WTC11 (cell line): ENCODE measurements around the gene NEK2. TPM values are rescaled to one million over a fixed set of nuclear protein-coding genes. Genes with fewer than 3 reads are reported as not detected.

Experiments
- ATAC-seq: fragments of 200-7000 bp; cut with Tn5 transposase; 2 replicates; pipeline ENCODE4 v1.10.0; 2021; ENCODE audit warnings: mild to moderate bottlenecking, moderate library complexity
- CTCF ChIA-PET: fragments of 300-600 bp; sonication (Branson Sonifier 250); formaldehyde crosslinking; loops from one replicate; lab custom pipeline; 2021; ENCODE audit warnings: antibody characterized with exemption; lab: Charles Lee
- POLR2A ChIA-PET: fragments of 350-600 bp; sonication (Branson Sonifier 250); formaldehyde crosslinking; loops from one replicate; lab custom pipeline; 2021; ENCODE audit warnings: antibody characterized with exemption; lab: Charles Lee
- DNase-seq: peaks from one replicate; pipeline ENCODE4 v3.0.0; 2021; ENCODE audit warnings: low spot score
- H3K27ac Mint-ChIP-seq: 2 replicates; pipeline ENCODE4 v1.8.0; 2021; ENCODE audit warnings: mixed read lengths
- H3K27me3 Mint-ChIP-seq: 2 replicates; pipeline ENCODE4 v1.8.0; 2021; ENCODE audit warnings: low read depth, mild to moderate bottlenecking, moderate library complexity, mixed read lengths
- H3K36me3 Mint-ChIP-seq: 2 replicates; pipeline ENCODE4 v1.8.0; 2021; ENCODE audit warnings: mixed read lengths
- H3K4me1 Mint-ChIP-seq: 2 replicates; pipeline ENCODE4 v1.8.0; 2022; ENCODE audit warnings: mixed read lengths
- H3K4me3 Mint-ChIP-seq: 2 replicates; pipeline ENCODE4 v1.8.0; 2021; ENCODE audit warnings: mild to moderate bottlenecking, moderate library complexity, mixed read lengths
- H3K9me3 Mint-ChIP-seq: 2 replicates; pipeline ENCODE4 v1.8.0; 2021; ENCODE audit warnings: mixed read lengths
- ATF1 ChIP-seq: sonication (generic); formaldehyde crosslinking; IDR thresholded peaks from 2 replicates; pipeline ENCODE4 v1.8.1; 2023; ENCODE audit warnings: mild to moderate bottlenecking, moderate library complexity, missing genetic modification reagents
- ELF4 ChIP-seq: sonication (generic); formaldehyde crosslinking; IDR thresholded peaks from 2 replicates; pipeline ENCODE4 v1.8.1; 2022; ENCODE audit warnings: low read depth, mild to moderate bottlenecking, moderate library complexity, missing genetic modification reagents
- NR1H2 ChIP-seq: sonication (generic); formaldehyde crosslinking; IDR thresholded peaks from 2 replicates; pipeline ENCODE4 v1.9.0; 2021; ENCODE audit warnings: mild to moderate bottlenecking, moderate library complexity, missing genetic modification reagents
- NR2C2 ChIP-seq: sonication (generic); formaldehyde crosslinking; IDR thresholded peaks from 2 replicates; pipeline ENCODE4 v1.8.0; 2022; ENCODE audit warnings: mild to moderate bottlenecking, missing genetic modification reagents
- ZNF138 ChIP-seq: sonication (generic); formaldehyde crosslinking; conservative IDR thresholded peaks from 2 replicates; pipeline ENCODE4 v1.8.1; 2022; ENCODE audit warnings: mild to moderate bottlenecking, moderate library complexity, missing genetic modification reagents
- total RNA-seq: library from RNA; stranded (reverse); gene quantifications from 3 replicates; pipeline ENCODE4 v1.2.3, GENCODE V29; 2021
- TF ChIP-seq, protein P1 (sequence below): fragments of 250-450 bp; sonication (Bioruptor Pico); conservative IDR thresholded peaks from 2 replicates; pipeline ENCODE4 v1.9.0; 2021; ENCODE audit warnings: mild to moderate bottlenecking
- TF ChIP-seq, protein P2 (sequence below): sonication (generic); formaldehyde crosslinking; IDR thresholded peaks from 2 replicates; pipeline ENCODE4 v1.8.1; 2023; ENCODE audit warnings: mild to moderate bottlenecking, missing genetic modification reagents
- TF ChIP-seq, protein P3 (sequence below): sonication (generic); formaldehyde crosslinking; IDR thresholded peaks from 2 replicates; pipeline ENCODE4 v1.8.0; 2022; ENCODE audit warnings: mild to moderate bottlenecking, missing genetic modification reagents
- TF ChIP-seq, protein P4 (sequence below): sonication (generic); formaldehyde crosslinking; IDR thresholded peaks from 2 replicates; pipeline ENCODE4 v1.8.0; 2022; ENCODE audit warnings: mild to moderate bottlenecking, missing genetic modification reagents
- TF ChIP-seq, protein P5 (sequence below): fragments of 250-450 bp; sonication (Bioruptor Pico); IDR thresholded peaks from 2 replicates; pipeline ENCODE4 v1.9.0; 2021; ENCODE audit warnings: mild to moderate bottlenecking
- TF ChIP-seq, protein P6 (sequence below): sonication (generic); formaldehyde crosslinking; IDR thresholded peaks from 2 replicates; pipeline ENCODE4 v1.8.0; 2023; ENCODE audit warnings: missing genetic modification reagents, mild to moderate bottlenecking, borderline replicate concordance
- TF ChIP-seq, protein P7 (sequence below): sonication (generic); formaldehyde crosslinking; IDR thresholded peaks from 2 replicates; pipeline ENCODE4 v1.8.0; 2023; ENCODE audit warnings: mild to moderate bottlenecking, missing genetic modification reagents

NEK2 gene
- total RNA-seq, 1 experiment from 2014 or later = 23.5 TPM

DNA sequence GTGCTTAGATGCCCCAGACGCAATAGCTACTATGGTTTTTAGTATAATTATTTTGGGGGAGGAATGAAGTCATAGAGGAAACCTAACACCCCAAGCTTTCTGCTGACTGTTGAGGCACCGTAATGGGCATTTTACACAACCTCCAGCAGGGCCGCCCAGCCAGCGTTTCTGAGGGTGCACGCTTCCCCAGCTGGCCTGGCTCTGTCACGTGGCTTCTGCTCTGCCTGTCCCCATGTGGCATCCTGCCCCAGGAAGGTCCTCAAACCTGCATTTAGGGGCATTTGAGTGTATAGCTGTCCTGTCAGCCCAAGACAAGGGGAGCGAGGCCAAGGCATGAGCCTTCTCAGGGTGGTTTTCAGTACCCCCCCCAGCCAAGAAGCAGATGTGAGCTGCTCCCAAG lies 10.4 kb upstream of the NEK2 start:
- no peaks in the 10 kb centered on the region for H3K9me3 Mint-ChIP-seq
- no peak for DNase-seq
- TF ChIP-seq, protein P1, sequence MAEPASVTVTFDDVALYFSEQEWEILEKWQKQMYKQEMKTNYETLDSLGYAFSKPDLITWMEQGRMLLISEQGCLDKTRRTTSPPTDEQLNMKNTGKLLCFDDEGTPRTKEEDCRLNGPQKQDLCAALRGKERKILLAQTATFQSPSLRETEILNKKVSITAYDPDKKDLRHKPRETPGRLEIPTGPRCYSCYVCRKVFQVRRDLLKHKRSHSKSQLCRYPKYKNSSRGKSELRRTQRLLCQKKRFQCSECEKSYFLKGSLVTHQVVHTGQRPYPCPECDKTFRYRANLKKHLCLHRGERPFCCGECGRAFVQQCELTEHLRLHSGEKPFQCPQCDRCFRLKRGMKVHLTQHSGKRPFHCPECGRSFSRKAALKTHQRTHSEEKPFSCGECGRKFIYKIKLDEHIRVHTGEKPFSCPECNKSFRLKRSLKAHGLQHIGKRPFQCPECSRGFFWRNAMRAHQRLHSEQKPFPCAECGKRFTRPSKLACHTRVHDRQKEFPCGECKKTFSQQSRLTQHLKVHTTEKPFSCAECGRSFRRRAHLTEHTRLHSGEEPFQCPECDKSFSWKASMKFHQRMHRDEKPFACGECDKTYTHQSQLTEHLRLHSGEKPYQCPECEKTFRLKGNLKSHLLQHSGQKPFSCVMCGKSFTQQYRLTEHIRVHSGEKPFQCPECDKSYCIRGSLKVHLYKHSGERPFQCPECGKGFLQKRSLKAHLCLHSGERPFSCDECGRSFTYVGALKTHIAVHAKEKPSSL (CRISPR knock-in tag) = no peak
- no peak for TF ChIP-seq ATF1 (CRISPR knock-in tag)
- TF ChIP-seq, all 79 proteins: peak for 0
- no peak for ATAC-seq
- no peaks in the 10 kb centered on the region for H3K27me3 Mint-ChIP-seq
- no peaks in the 10 kb centered on the region for H3K36me3 Mint-ChIP-seq
- no peak overlapping the region for H3K4me3 Mint-ChIP-seq
- POLR2A ChIA-PET = no interaction called here
- no peak overlapping the region for H3K27ac Mint-ChIP-seq
- H3K4me1 Mint-ChIP-seq = peaks cover 4% of the 10 kb centered on the region
- CTCF ChIA-PET = interaction anchor here (1.5 to 3.2 kb wide), 3 partner anchors 13 to 350 kb away, joined by 4 to 27 read pairs (median 10); partner anchors contain the start of genes DTL and INTS7

DNA sequence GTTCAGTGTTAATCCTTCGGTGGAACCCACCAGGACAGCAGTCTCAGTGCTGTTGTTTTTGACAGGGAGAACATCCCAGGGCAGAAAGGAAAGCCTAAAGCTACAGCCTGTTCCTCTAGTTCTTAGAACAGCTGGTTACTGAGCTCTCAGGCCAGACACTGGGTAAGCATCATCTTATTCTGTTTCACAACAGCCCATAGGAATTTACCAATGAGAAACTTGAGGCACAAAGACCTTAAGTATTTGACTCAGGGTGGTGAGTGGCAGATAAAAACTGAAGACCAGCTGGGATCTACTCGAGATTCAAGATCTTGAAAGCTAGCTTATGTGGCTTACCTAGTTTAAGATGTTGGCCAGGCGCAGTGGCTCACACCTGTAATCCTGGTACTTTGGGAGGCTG lies 9.4 kb upstream of the NEK2 start:
- no peak for DNase-seq
- CTCF ChIA-PET = interaction anchor here (1.0 to 3.2 kb wide), 5 partner anchors 14 to 771 kb away, joined by 3 to 27 read pairs (median 4); partner anchors contain the start of genes DTL and INTS7
- TF ChIP-seq, protein P2, sequence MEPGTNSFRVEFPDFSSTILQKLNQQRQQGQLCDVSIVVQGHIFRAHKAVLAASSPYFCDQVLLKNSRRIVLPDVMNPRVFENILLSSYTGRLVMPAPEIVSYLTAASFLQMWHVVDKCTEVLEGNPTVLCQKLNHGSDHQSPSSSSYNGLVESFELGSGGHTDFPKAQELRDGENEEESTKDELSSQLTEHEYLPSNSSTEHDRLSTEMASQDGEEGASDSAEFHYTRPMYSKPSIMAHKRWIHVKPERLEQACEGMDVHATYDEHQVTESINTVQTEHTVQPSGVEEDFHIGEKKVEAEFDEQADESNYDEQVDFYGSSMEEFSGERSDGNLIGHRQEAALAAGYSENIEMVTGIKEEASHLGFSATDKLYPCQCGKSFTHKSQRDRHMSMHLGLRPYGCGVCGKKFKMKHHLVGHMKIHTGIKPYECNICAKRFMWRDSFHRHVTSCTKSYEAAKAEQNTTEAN (CRISPR knock-in tag) = no peak
- TF ChIP-seq, protein P3, sequence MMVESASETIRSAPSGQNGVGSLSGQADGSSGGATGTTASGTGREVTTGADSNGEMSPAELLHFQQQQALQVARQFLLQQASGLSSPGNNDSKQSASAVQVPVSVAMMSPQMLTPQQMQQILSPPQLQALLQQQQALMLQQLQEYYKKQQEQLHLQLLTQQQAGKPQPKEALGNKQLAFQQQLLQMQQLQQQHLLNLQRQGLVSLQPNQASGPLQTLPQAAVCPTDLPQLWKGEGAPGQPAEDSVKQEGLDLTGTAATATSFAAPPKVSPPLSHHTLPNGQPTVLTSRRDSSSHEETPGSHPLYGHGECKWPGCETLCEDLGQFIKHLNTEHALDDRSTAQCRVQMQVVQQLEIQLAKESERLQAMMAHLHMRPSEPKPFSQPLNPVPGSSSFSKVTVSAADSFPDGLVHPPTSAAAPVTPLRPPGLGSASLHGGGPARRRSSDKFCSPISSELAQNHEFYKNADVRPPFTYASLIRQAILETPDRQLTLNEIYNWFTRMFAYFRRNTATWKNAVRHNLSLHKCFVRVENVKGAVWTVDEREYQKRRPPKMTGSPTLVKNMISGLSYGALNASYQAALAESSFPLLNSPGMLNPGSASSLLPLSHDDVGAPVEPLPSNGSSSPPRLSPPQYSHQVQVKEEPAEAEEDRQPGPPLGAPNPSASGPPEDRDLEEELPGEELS = no peak
- TF ChIP-seq, protein P4, sequence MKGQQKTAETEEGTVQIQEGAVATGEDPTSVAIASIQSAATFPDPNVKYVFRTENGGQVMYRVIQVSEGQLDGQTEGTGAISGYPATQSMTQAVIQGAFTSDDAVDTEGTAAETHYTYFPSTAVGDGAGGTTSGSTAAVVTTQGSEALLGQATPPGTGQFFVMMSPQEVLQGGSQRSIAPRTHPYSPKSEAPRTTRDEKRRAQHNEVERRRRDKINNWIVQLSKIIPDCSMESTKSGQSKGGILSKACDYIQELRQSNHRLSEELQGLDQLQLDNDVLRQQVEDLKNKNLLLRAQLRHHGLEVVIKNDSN (CRISPR knock-in tag) = no peak
- no peak for TF ChIP-seq NR2C2 (CRISPR knock-in tag)
- Mint-ChIP-seq H3K27me3 (no peaks in the 10 kb centered on the region), H3K9me3 (no peaks in the 10 kb centered on the region), H3K4me3 (no peak overlapping the region), H3K4me1 (peaks cover 7% of the 10 kb centered on the region), H3K27ac (no peak overlapping the region), H3K36me3 (no peaks in the 10 kb centered on the region)
- POLR2A ChIA-PET = no interaction called here
- no peak for ATAC-seq

DNA sequence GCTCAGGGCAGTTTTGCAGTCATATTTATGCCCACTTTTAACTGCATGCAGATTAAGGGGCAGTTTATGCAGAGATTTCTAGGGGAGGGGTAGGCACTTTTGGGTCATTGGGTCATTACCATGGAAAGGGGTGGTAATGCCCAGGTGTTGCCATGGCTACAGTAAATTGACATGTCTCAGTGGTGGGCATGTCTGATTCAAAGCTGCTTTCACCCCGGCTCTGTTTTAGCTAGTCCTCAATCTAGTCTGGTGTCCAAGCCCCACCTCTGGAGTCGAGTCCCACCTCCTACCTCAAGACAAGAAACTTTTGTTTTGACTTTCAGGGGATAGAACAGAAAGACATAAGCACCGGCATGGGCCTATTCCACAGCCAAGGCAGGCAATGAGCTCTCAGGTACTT lies 8.9 kb upstream of the NEK2 start:
- CTCF ChIA-PET = interaction anchor here (1.0 to 3.2 kb wide), 5 partner anchors 14 to 772 kb away, joined by 3 to 27 read pairs (median 4); partner anchors contain the start of genes DTL and INTS7
- H3K4me1 Mint-ChIP-seq = peaks cover 7% of the 10 kb centered on the region
- no peak overlapping the region for H3K27ac Mint-ChIP-seq
- DNase-seq (no peak), ATAC-seq (no peak)
- no peaks in the 10 kb centered on the region for H3K27me3 Mint-ChIP-seq
- POLR2A ChIA-PET = no interaction called here
- no peak overlapping the region for H3K4me3 Mint-ChIP-seq
- no peaks in the 10 kb centered on the region for H3K36me3 Mint-ChIP-seq
- H3K9me3 Mint-ChIP-seq = no peaks in the 10 kb centered on the region
- TF ChIP-seq NR1H2 (CRISPR knock-in tag) (no peak), ZNF138 (CRISPR knock-in tag) (no peak), ELF4 (no peak)
- TF ChIP-seq, protein P5, sequence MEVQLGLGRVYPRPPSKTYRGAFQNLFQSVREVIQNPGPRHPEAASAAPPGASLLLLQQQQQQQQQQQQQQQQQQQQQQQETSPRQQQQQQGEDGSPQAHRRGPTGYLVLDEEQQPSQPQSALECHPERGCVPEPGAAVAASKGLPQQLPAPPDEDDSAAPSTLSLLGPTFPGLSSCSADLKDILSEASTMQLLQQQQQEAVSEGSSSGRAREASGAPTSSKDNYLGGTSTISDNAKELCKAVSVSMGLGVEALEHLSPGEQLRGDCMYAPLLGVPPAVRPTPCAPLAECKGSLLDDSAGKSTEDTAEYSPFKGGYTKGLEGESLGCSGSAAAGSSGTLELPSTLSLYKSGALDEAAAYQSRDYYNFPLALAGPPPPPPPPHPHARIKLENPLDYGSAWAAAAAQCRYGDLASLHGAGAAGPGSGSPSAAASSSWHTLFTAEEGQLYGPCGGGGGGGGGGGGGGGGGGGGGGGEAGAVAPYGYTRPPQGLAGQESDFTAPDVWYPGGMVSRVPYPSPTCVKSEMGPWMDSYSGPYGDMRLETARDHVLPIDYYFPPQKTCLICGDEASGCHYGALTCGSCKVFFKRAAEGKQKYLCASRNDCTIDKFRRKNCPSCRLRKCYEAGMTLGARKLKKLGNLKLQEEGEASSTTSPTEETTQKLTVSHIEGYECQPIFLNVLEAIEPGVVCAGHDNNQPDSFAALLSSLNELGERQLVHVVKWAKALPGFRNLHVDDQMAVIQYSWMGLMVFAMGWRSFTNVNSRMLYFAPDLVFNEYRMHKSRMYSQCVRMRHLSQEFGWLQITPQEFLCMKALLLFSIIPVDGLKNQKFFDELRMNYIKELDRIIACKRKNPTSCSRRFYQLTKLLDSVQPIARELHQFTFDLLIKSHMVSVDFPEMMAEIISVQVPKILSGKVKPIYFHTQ (CRISPR knock-in tag) = no peak
- TF ChIP-seq, protein P6, sequence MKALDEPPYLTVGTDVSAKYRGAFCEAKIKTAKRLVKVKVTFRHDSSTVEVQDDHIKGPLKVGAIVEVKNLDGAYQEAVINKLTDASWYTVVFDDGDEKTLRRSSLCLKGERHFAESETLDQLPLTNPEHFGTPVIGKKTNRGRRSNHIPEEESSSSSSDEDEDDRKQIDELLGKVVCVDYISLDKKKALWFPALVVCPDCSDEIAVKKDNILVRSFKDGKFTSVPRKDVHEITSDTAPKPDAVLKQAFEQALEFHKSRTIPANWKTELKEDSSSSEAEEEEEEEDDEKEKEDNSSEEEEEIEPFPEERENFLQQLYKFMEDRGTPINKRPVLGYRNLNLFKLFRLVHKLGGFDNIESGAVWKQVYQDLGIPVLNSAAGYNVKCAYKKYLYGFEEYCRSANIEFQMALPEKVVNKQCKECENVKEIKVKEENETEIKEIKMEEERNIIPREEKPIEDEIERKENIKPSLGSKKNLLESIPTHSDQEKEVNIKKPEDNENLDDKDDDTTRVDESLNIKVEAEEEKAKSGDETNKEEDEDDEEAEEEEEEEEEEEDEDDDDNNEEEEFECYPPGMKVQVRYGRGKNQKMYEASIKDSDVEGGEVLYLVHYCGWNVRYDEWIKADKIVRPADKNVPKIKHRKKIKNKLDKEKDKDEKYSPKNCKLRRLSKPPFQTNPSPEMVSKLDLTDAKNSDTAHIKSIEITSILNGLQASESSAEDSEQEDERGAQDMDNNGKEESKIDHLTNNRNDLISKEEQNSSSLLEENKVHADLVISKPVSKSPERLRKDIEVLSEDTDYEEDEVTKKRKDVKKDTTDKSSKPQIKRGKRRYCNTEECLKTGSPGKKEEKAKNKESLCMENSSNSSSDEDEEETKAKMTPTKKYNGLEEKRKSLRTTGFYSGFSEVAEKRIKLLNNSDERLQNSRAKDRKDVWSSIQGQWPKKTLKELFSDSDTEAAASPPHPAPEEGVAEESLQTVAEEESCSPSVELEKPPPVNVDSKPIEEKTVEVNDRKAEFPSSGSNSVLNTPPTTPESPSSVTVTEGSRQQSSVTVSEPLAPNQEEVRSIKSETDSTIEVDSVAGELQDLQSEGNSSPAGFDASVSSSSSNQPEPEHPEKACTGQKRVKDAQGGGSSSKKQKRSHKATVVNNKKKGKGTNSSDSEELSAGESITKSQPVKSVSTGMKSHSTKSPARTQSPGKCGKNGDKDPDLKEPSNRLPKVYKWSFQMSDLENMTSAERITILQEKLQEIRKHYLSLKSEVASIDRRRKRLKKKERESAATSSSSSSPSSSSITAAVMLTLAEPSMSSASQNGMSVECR (CRISPR knock-in tag) = no peak
- TF ChIP-seq, protein P7, sequence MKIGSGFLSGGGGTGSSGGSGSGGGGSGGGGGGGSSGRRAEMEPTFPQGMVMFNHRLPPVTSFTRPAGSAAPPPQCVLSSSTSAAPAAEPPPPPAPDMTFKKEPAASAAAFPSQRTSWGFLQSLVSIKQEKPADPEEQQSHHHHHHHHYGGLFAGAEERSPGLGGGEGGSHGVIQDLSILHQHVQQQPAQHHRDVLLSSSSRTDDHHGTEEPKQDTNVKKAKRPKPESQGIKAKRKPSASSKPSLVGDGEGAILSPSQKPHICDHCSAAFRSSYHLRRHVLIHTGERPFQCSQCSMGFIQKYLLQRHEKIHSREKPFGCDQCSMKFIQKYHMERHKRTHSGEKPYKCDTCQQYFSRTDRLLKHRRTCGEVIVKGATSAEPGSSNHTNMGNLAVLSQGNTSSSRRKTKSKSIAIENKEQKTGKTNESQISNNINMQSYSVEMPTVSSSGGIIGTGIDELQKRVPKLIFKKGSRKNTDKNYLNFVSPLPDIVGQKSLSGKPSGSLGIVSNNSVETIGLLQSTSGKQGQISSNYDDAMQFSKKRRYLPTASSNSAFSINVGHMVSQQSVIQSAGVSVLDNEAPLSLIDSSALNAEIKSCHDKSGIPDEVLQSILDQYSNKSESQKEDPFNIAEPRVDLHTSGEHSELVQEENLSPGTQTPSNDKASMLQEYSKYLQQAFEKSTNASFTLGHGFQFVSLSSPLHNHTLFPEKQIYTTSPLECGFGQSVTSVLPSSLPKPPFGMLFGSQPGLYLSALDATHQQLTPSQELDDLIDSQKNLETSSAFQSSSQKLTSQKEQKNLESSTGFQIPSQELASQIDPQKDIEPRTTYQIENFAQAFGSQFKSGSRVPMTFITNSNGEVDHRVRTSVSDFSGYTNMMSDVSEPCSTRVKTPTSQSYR (CRISPR knock-in tag) = no peak
